ENCODE measurements around the gene GPSM1.

DNA sequence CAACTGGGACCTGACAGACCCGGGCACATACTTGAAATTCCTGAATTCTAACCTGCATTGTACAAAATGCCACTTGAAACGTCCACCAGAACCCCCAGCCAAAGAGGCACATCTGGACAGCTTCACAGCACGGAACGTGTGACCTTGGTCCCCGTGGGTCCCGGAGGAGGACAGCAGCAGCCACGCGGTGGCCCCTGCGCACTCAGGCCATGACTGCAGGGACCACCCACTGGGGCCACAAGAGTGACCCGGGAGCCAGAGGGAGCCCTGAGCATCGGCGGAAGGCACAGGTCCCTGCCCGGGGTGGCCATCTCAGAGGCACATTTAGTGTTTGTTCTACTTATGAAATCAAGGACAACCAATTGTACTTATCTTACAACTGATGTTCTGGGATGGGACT is 74.7 kb downstream of the GPSM1 start:
- no peak for TF ChIP-seq HDGF (IDR thresholded peaks at IDR 0.05; ENCODE audit: borderline replicate concordance)
- no peak for TF ChIP-seq SP1 (IDR thresholded peaks at IDR 0.05)
- no peak for TF ChIP-seq TARDBP (IDR thresholded peaks at IDR 0.05)
- TF ChIP-seq LEF1 (IDR thresholded peaks at IDR 0.05; ENCODE audit: borderline replicate concordance) = no peak
- TF ChIP-seq NFRKB (IDR thresholded peaks at IDR 0.05) = no peak
- no peak for TF ChIP-seq FOXA1 (IDR thresholded peaks at IDR 0.05)
- no peak for TF ChIP-seq ELF4 (IDR thresholded peaks at IDR 0.05)
- TF ChIP-seq BHLHE40 (IDR thresholded peaks at IDR 0.05; ENCODE audit: borderline replicate concordance) = no peak
- TF ChIP-seq ZNF384 (IDR thresholded peaks at IDR 0.05) = no peak

Measured in HEK293T (cell line).